ENCODE data around the gene SEC22A.

Gene SEC22A

GRCh38 chr3:123201557-123202427 lies at the start of gene SEC22A:
TSS of gene SEC22A (plus strand) at chr3:123201943. CDS start at chr3:123209218, 7,275 bp downstream.
- peak; percentile 94 for DNase-seq (ENCODE audit: insufficient read length, low spot score)
- FAIRE-seq = peak; percentile 98
- peak; percentile 77 for TF ChIP-seq POLR2A (IDR thresholded peaks at IDR 0.05; ENCODE audit: low read depth, low read length)

GRCh38 chr3:123152687-123153086 lies 49.1 kb upstream of the SEC22A start:
- FAIRE-seq (no peak), DNase-seq (ENCODE audit: insufficient read length, low spot score) (no peak)
- no peak for TF ChIP-seq POLR2A (IDR thresholded peaks at IDR 0.05; ENCODE audit: low read depth, low read length)

- FAIRE-seq = no peak
- no peak for DNase-seq (ENCODE audit: insufficient read length, low spot score)
- TF ChIP-seq POLR2A (IDR thresholded peaks at IDR 0.05; ENCODE audit: low read depth, low read length) = no peak
These were observed 48.4 kb upstream of the SEC22A start for GRCh38 chr3:123153125-123154019.

GRCh38 chr3:123154020-123154985 lies 47.4 kb upstream of the SEC22A start:
- no peak for FAIRE-seq
- DNase-seq (ENCODE audit: insufficient read length, low spot score) = no peak
- TF ChIP-seq POLR2A (IDR thresholded peaks at IDR 0.05; ENCODE audit: low read depth, low read length) = no peak

- DNase-seq (ENCODE audit: insufficient read length, low spot score) (no peak), FAIRE-seq (no peak)
- TF ChIP-seq POLR2A (IDR thresholded peaks at IDR 0.05; ENCODE audit: low read depth, low read length) = no peak
These were observed 46.2 kb upstream of the SEC22A start for GRCh38 chr3:123155471-123156011.

GRCh38 chr3:123156276-123156995 lies 45.3 kb upstream of the SEC22A start:
- FAIRE-seq (no peak), DNase-seq (ENCODE audit: insufficient read length, low spot score) (no peak)
- TF ChIP-seq POLR2A (IDR thresholded peaks at IDR 0.05; ENCODE audit: low read depth, low read length) = no peak

GRCh38 chr3:123157209-123157597 lies 44.5 kb upstream of the SEC22A start:
- TF ChIP-seq POLR2A (IDR thresholded peaks at IDR 0.05; ENCODE audit: low read depth, low read length) = no peak
- FAIRE-seq (no peak), DNase-seq (ENCODE audit: insufficient read length, low spot score) (no peak)

- no peak for TF ChIP-seq POLR2A (IDR thresholded peaks at IDR 0.05; ENCODE audit: low read depth, low read length)
- FAIRE-seq = no peak
- DNase-seq (ENCODE audit: insufficient read length, low spot score) = no peak
These were observed 44.0 kb upstream of the SEC22A start for GRCh38 chr3:123157598-123158287.

- DNase-seq (ENCODE audit: insufficient read length, low spot score) = no peak
- FAIRE-seq = no peak
- no peak for TF ChIP-seq POLR2A (IDR thresholded peaks at IDR 0.05; ENCODE audit: low read depth, low read length)
These were observed 43.4 kb upstream of the SEC22A start for GRCh38 chr3:123158330-123158729.

GRCh38 chr3:123158899-123159390 lies 42.8 kb upstream of the SEC22A start:
- DNase-seq (ENCODE audit: insufficient read length, low spot score) (no peak), FAIRE-seq (no peak)
- no peak for TF ChIP-seq POLR2A (IDR thresholded peaks at IDR 0.05; ENCODE audit: low read depth, low read length)

- TF ChIP-seq POLR2A (IDR thresholded peaks at IDR 0.05; ENCODE audit: low read depth, low read length) = no peak
- FAIRE-seq (no peak), DNase-seq (ENCODE audit: insufficient read length, low spot score) (peak; percentile 11)
These were observed 41.7 kb upstream of the SEC22A start for GRCh38 chr3:123159926-123160635.
